ENCODE data around the gene MIOS.

- TF ChIP-seq EZH2 (IDR thresholded peaks at IDR 0.05; ENCODE audit: low read depth, low read length, severe bottlenecking) (no peak), ASH2L (IDR thresholded peaks at IDR 0.05; ENCODE audit: low read length) (no peak)
Observed at GRCh38 chr7:7565746-7566650, 686 bp upstream of the MIOS start.

All from H1 (cell line).